ENCODE results near the gene ITGA7.

The ITGA7 gene

DNA sequence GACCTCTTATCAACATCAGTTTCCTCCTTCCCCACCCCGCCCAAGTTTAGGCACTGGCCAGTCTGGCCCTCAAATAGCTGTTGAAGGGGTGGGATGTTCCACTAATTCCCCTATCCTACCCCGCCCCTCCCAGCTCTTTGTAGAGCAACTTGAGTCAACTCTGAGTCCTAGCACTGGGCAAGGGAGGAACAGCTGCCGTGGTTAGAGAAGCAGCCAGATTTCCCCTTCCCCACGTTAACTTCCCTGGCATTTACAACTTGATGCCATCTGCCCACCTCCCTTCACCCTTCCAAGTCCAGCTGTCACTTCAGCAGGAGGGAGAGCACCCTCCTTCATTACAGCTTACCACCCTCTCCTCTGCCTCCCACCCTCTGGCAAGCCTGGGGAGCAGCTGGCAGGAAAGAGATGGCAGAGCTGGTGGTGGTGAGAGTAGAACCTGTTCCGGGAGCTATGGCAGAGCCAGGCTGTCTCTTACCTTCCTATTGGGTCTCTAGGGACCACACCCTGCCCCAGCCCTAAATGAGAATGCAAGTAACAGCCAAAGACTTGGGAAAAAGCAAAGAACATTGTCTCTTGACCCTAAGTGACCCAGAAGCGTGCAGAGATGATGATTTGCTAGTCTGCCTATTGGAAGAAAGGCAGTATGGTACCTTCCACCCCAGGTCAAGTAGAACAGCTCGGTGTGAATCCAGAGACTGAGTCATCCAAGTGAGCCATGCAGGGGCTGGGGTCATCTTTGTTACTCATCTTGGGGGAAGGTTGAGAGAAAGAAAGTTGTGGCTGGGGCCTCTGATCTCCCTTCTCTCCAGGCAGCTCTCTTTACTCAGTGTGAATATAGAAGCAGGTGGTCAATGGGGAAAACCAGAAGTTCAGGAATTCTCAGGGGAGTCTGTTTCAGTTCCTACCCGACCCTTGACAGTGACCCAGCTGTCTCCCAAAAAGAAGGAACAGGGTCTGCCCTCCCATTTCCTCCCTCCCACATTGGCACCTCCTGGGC lies 9.6 kb upstream of the ITGA7 start:
- peak; percentile 55 for DNase-seq

DNA sequence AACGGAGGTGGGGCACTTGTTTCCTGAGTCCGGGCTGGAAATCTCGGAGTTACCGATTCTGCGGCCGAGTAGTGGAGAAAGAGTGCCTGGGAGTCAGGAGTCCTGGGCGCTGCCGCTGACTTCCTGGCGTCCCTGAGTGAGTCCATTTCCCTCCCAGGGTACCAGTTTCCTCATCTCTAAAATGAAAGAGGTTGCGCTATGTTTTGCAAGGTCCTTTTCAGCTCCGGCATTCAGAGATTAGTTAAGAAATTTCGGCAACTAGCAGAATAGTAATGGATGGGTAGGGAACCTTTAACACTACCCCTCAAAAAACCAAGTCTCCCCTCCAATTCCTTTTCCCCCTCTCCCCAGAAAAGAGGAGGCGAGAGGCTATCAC lies 8.9 kb upstream of the ITGA7 start:
- no peak for DNase-seq

DNA sequence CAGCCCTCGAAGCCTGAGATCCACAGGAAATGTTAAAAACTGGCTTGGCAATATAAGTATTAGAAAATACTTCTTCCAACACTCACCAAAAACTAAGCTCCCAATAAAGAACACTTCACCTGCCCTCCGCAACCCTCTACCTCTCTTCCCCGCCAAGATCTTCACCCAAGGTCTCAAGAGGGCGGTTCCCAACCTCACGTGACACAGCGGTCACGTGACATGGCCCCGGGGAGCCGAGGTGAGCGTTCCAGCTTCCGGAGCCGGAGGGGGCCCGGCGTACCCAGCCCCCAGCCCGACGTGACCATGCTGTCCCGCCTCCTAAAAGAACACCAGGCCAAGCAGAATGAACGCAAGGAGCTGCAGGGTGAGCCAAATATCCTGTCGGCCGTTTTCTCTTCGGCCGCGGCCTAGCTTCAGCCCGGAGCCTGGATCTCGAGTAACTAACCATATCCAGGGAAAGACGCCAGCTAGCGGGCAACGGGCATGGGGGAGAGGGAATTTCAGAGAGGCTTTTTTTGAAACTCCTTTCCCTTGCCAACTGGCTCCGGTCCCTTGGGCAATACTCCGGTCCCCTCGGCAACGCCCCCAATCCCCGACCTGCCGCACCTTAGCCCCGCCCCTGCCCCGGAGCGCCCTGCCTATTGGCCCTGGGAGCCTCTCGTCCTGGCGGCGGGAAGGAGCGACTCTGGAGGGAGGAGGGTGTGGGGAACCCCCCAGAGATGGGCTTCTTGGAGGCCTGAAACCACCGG lies 8.3 kb upstream of the ITGA7 start, which contains the start of gene BLOC1S1:
Gene BLOC1S1 (plus strand): TSS at position 214 of the 749 bp plus-strand sequence. CDS start 6 bp downstream, at position 220.
- DNase-seq = peak; percentile 95

GRCh38 chr12:55715169-55715764 lies 7.6 kb upstream of the ITGA7 start:
- DNase-seq = no peak

DNA sequence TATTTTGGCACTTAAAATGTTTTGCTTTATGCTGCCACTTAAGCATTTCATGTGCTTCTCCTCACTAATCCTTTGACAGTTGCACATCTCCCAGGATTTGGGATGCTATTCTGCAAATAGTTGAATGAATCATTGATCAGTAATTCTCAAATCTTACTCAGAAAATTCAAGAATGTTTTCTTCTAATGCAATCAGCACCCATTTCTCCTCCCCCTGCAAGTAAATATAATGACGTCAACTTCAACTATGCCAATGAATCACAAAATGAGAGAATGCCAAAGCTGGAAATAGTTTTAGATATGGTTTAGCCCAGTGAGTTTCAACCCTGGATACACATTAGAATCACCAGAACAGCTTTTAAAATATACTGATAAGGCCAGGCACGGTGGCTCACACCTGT lies 6.0 kb upstream of the ITGA7 start:
- DNase-seq = no peak

- DNase-seq = no peak
These were observed 5.2 kb upstream of the ITGA7 start for GRCh38 chr12:55712700-55713415.

DNA sequence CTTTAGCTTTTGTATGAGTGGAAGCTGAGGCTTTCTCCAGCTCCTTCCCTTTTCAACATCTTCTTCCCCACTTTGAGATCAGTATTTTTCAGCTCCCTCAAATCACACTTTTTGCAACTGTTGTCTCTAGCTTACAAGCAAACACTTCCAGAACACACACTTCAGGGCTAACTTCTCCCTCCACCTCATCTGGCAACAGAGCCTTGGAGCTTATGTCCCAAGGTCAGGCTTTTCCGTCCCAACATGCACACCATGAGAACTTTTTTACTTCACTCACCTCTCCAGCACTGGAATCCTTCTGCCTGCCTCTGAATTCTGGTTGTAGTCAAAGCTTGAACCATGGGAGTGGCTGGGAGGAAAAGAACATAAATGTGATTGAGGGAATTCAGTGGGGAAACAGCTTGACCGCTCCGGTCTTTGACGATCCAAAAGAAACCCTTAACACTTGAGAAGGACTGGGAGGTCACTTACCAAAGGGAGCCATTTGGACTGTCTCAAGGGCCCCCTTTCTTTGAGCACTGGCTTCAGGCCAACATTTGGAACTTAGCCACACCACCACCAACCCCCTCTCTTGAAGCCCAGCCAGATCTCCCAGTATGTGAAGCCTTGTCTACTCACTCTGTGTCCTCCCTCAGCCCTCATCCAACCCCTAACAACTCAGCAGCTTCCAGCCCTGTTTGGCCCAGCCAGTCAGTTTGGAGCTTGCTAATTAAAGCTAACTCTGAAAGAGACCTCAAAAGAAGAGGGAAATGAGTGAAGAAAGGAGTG lies 4.3 kb upstream of the ITGA7 start:
- DNase-seq = no peak

- DNase-seq = no peak
These were observed 1.1 kb upstream of the ITGA7 start for GRCh38 chr12:55708695-55709233.

DNA sequence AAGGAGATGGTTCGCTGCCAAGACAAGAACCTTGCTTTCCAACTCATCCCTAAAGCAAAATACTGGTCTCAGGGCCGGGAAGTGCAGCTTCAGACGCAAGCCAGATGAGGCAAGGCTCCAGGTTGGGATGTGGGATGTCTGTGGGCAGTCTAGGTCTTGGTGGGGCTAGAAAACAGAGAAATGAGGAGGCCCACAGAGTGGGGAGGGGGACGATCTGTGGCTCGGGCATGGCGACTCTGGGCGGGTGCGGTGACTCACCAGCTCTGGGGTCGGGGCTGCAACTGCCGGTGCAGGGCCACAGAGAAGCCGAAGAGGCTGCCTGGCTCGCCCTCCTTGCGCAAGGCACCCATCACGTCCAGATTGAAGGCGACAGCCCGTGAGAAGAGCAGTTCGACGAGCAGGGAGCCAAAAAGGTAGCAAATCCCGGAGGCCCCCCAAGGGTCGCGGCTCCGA lies 459 bp downstream of the ITGA7 start:
- no peak for DNase-seq

- no peak for DNase-seq
These were observed 1.0 kb downstream of the ITGA7 start for GRCh38 chr12:55706568-55707218.

GRCh38 chr12:55705782-55706402 lies 1.8 kb downstream of the ITGA7 start:
- DNase-seq = no peak

DNA sequence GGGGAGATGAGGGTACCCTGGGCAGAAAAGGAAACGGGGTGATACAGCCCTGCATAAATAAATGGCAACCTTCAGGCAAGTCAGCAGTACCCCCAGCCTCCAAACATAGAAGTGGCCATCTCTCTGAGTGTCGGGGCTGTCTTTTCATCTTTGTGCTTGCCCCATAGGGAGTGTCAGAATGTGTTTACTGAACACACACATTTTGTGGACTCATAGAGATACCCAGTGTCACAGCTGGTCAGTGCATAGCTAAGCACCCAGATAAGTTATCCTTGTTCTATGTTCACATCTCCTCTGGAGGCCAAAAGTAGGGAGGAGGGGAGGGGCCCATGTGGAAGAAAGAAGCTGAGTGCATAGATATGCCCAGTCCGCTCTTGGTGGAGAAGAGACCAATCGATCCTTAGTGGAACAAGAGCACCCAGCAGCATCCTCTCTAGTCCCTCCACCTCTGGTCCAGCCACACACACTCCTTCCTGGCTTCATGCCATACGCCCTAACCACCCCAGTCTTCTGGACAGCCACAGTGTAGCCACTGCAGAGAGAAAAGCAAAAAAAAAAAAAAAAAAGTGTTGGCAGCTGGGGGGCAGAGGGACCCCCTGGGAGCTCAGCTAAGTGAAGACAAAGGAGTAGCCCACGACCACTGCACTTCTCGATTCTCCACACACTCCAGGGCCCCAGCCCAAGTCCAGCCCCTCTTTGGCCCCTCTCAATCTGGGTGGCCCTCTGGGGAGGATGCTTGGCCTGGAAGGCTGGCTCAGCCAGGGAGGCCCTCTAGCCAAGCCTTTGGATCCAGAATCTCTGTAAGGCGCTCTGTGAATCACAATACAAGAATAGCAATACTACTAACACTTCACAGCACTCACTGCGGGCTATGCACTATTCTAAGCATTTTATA lies 2.6 kb downstream of the ITGA7 start:
- no peak for DNase-seq

DNA sequence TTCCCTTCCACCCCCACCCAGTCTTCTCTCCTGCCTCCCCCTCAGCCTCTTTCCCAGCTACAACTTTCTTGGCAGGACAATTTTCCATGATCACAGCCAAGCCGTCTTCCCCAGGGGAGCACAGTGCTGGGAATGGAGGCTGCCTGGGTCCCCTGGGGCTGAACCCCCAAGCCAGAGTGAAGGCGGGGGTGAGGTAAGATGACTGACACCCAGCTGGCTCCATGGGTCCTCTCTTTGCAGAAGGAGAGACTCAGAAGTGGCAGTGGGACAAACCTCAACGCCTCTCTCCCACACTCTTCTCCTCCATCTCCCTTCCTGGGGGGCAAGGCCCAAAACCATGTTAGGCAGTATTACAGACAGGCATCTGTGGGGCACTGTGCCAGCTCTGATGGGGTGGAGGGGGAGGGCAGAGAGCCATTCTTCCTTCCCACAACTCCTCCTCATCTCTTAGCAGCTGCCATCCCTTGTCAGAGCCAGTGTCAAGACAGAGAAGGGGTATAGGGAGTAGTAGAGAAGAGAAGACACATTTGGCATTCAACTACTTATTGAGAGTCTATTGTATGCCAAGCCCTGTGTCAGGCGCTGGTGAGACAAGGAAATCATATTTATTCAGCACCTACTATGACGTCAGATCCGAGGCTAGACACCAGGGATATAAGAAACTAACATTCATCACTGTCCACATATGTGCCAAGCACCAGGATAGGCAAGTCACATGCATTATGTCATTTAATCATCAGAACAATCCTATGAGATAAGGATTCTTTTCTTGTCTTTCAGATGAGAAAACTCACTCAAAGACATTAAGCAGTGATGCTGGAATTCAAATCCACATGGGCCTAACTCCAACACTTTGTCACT lies 3.6 kb downstream of the ITGA7 start:
- no peak for DNase-seq

- DNase-seq = no peak
These were observed 4.4 kb downstream of the ITGA7 start for GRCh38 chr12:55703288-55703687.

DNA sequence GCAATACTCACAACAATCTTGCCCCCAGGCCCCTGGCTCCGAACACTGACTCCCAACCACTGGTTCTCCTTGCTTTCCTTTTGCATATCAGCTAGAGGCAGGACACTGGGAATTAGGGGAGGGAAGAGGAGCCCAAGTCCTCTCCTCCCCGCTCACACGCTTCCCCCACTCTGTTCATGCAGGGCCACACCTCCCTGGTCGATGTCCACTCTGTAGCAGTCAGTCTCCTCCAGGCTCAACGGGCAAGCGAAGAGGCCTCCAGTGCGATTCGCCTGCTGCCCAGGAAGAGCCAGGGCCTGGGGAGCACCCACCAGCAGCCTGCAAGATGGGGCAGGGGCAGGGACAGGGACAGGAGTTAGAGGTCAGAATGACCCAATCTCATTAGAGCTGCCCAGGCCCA lies 4.8 kb downstream of the ITGA7 start:
- DNase-seq = no peak

DNA sequence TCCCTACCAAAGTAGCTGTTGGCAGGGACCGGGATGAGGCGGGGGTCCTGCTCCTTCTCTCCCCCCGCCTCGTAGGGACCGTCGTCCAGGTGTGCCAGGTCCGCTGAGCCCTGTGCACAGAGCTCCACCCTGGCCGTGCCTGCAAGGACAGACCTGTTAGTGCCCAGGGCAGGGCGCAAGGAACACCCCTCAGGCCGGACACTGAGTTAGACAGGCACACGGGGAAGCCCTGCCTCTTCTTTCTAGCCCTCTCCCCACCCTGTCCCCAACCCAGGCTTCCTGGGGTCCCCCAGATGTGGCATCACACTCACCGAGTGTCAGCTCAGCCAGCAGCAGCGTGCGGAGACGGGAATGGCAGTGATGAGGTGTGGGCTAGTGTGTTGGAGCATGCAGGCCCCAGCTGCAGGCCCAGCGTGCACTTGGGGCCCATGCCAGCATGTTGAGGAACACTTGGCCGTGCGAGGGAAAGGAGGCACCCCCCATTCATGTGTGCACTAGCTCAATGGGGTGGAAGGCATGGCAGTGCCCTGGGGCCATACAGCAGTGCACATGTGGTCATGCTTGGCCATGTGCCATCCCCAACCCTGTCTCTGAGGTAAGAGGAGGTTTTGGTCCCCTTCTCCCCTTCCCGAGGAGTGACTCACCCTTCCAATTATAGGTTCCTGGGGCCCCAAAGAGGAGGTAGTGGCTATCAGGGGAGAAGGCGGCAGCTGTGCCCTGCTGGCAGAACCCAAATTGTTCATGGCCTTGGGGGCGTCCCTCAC lies 7.3 kb downstream of the ITGA7 start:
- DNase-seq = no peak

- DNase-seq = no peak
These were observed 8.1 kb downstream of the ITGA7 start for GRCh38 chr12:55699471-55700055.
